SU-DHL-6 (cell line): Measurements from ENCODE around the gene MAGOH.

ENCODE experiments used
- H2AFZ ChIP-seq: fragments of 200-600 bp; sonication (generic); 2 replicates; pipeline ENCODE4 v1.6.1; 2014; ENCODE audit warnings: low read depth, mild to moderate bottlenecking, moderate library complexity, mixed read lengths, antibody characterized with exemption, low read length; ENCODE audit not compliant: severe bottlenecking
- H3F3A ChIP-seq: fragments of 200-600 bp; shearing (Covaris generic); 2 replicates; pipeline ENCODE4 v1.6.0; 2016; ENCODE audit warnings: antibody characterized with exemption, mild to moderate bottlenecking; ENCODE audit not compliant: insufficient read depth
- H3K27ac ChIP-seq: fragments of 200-600 bp; sonication (generic); 2 replicates; pipeline ENCODE4 v1.5.1; 2016; ENCODE audit warnings: low read depth, mild to moderate bottlenecking, low read length, moderate library complexity, mixed read lengths
- H3K27me3 ChIP-seq: fragments of 200-600 bp; sonication (generic), shearing (Covaris generic); 2 replicates; pipeline ENCODE4 v1.6.0; 2014; ENCODE audit warnings: mild to moderate bottlenecking, low read length
- H3K36me3 ChIP-seq: fragments of 200-600 bp; sonication (generic); 2 replicates; pipeline ENCODE4 v1.6.1; 2014; ENCODE audit warnings: mild to moderate bottlenecking, low read length, mixed read lengths
- H3K4me2 ChIP-seq: fragments of 300-600, 200-600 bp; shearing (Covaris generic), sonication (generic); 2 replicates; pipeline ENCODE4 v1.6.0; 2014; ENCODE audit warnings: low read length, low read depth, mild to moderate bottlenecking; ENCODE audit not compliant: poor library complexity, severe bottlenecking
- H3K4me3 ChIP-seq: fragments of 200-600 bp; sonication (generic); 2 replicates; pipeline ENCODE4 v1.5.1; 2014; ENCODE audit warnings: antibody characterized with exemption, low read length, mild to moderate bottlenecking, mixed read lengths; ENCODE audit not compliant: insufficient read depth, poor library complexity, severe bottlenecking
- H3K79me2 ChIP-seq: fragments of 200-600 bp; sonication (generic); 2 replicates; pipeline ENCODE4 v1.6.1; 2014; ENCODE audit warnings: mild to moderate bottlenecking, low read length, moderate library complexity; ENCODE audit not compliant: insufficient read depth
- H3K9ac ChIP-seq: fragments of 200-600 bp; sonication (generic); 2 replicates; pipeline ENCODE4 v1.7.0; 2014; ENCODE audit warnings: mild to moderate bottlenecking, low read length
- H3K9me2 ChIP-seq: fragments of 200-600 bp; sonication (generic); replicated peaks from 2 replicates; pipeline ENCODE4 v1.6.1; 2014; ENCODE audit warnings: low read length; ENCODE audit not compliant: insufficient read depth
- H3K9me3 ChIP-seq: fragments of 200-600 bp; sonication (generic); 2 replicates; pipeline ENCODE4 v1.6.1; 2014; ENCODE audit warnings: low read length, mixed read lengths; ENCODE audit not compliant: insufficient read depth
- H4K20me1 ChIP-seq: fragments of 200-600 bp; sonication (generic); 2 replicates; pipeline ENCODE4 v1.6.1; 2014; ENCODE audit warnings: low read depth, mild to moderate bottlenecking, antibody characterized with exemption, low read length, moderate library complexity, mixed read lengths
- EZH2phosphoT487 ChIP-seq: fragments of 200-600 bp; sonication (generic), shearing (Covaris generic); conservative IDR thresholded peaks from 2 replicates; pipeline ENCODE4 v1.6.1; 2018; ENCODE audit warnings: mild to moderate bottlenecking, antibody characterized with exemption, low read length, moderate library complexity, mixed read lengths
- TF ChIP-seq, protein P1 (sequence below): fragments of 200-600 bp; sonication (generic); IDR thresholded peaks from one replicate; pipeline ENCODE4 v1.5.1; 2017; ENCODE audit warnings: antibody characterized with exemption, mild to moderate bottlenecking, low read length, moderate library complexity; ENCODE audit not compliant: insufficient read depth, poor library complexity, severe bottlenecking

MAGOH gene

DNA sequence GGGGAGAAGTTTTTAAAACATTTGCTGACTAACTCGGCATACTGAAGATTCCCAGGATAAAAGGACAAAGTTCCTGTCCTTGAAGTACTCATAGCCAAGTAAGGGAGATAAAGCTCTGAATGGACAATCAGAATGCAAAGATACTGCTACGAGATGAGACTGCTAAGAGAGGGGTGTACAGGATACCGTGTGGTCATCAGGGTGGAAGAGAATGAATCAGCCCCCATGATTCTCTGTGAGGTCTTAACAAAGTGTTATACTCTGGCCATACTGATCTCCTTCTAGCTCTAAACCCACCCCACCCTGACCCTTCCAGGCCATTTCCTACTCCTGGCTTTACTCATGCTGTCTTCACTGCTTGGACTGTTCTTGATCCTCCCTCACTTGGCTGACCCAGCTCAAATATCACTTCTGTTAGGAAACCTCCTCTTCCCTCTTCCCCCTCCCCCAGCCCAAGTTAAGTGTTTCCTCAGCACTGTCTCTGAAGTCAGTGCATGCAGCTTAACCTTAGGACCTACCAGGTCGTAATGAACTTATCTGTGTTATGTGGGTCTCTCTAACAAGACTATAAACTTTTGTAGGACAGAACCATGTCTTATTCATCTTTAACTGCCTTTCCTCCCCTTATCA lies 15.8 kb upstream of the MAGOH start:
- H3K9me2 ChIP-seq: no peaks in the 10 kb centered on the region
- H3K9me3 ChIP-seq: no peaks in the 10 kb centered on the region
- no peak overlapping the region for H2AFZ ChIP-seq
- no peaks in the 10 kb centered on the region for H3K27me3 ChIP-seq
- H3K4me3 ChIP-seq: no peak overlapping the region
- TF ChIP-seq, protein P1, sequence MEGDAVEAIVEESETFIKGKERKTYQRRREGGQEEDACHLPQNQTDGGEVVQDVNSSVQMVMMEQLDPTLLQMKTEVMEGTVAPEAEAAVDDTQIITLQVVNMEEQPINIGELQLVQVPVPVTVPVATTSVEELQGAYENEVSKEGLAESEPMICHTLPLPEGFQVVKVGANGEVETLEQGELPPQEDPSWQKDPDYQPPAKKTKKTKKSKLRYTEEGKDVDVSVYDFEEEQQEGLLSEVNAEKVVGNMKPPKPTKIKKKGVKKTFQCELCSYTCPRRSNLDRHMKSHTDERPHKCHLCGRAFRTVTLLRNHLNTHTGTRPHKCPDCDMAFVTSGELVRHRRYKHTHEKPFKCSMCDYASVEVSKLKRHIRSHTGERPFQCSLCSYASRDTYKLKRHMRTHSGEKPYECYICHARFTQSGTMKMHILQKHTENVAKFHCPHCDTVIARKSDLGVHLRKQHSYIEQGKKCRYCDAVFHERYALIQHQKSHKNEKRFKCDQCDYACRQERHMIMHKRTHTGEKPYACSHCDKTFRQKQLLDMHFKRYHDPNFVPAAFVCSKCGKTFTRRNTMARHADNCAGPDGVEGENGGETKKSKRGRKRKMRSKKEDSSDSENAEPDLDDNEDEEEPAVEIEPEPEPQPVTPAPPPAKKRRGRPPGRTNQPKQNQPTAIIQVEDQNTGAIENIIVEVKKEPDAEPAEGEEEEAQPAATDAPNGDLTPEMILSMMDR: no peak
- TF ChIP-seq EZH2phosphoT487: no peak
- no peak overlapping the region for H3K9ac ChIP-seq
- H3K27ac ChIP-seq: no peak overlapping the region
- H3K36me3 ChIP-seq: peaks cover 26% of the 10 kb centered on the region
- no peaks in the 10 kb centered on the region for H3K79me2 ChIP-seq
- H3K4me2 ChIP-seq: no peak overlapping the region
- no peaks in the 10 kb centered on the region; the same call in 1 of the 2 replicates for H3F3A ChIP-seq
- no peaks in the 10 kb centered on the region for H4K20me1 ChIP-seq

DNA sequence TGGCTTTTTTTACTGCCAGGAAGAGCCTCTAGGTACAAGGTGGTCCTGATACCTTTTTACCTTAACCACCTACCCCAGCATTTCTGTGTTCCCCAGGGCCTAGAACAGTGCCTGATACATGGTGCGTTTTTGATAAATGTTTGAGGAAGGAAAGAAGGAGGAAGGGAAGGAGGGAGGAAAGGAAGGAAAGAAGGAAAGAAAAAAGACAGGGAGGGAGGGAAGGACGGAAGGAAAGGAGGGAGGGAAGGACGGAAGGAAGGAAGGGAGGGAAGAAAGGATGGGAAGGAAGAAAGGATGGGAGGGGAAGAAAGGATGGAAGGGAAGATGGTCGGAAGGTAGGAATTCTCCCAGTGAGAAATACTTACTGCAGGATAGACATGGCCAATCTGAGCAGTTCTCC lies 12.0 kb upstream of the MAGOH start:
- Histone ChIP-seq H3K36me3 (peaks cover 34% of the 10 kb centered on the region), H3K27me3 (no peaks in the 10 kb centered on the region), H3F3A (peaks cover 4% of the 10 kb centered on the region; the same call in 1 of the 2 replicates), H3K9ac (no peak overlapping the region), H3K4me2 (no peak overlapping the region), H3K79me2 (no peaks in the 10 kb centered on the region), H4K20me1 (no peaks in the 10 kb centered on the region), H3K9me2 (no peaks in the 10 kb centered on the region), H3K27ac (no peak overlapping the region), H3K9me3 (no peaks in the 10 kb centered on the region), H2AFZ (no peak overlapping the region), H3K4me3 (no peak overlapping the region)
- no peak for TF ChIP-seq EZH2phosphoT487
- TF ChIP-seq, protein P1: no peak

DNA sequence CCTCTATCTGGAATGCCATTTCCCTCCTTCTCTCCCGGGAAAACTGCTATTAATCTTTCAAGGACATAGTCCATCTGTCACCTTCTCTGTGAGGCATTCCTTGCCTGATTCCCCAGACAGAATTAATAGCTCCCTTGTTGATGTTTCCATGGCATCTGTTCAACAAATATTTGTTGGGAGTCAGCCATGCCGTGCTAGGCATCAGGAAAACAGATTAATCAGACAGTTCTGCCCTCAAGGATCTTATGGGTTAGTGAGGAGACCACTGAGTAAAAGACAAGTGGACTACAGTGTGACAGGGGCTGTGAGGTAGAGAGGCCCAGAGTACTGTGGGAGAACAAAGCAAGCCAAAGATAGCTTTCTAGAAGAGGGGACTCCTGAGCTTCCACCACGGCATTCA lies 11.4 kb upstream of the MAGOH start:
- H3K4me3 ChIP-seq: no peak overlapping the region
- no peaks in the 10 kb centered on the region for H4K20me1 ChIP-seq
- no peak overlapping the region for H2AFZ ChIP-seq
- H3K9me2 ChIP-seq: no peaks in the 10 kb centered on the region
- no peak overlapping the region for H3K9ac ChIP-seq
- H3K27me3 ChIP-seq: no peaks in the 10 kb centered on the region
- TF ChIP-seq EZH2phosphoT487: no peak
- TF ChIP-seq, protein P1: no peak
- no peak overlapping the region for H3K27ac ChIP-seq
- H3K79me2 ChIP-seq: no peaks in the 10 kb centered on the region
- H3K9me3 ChIP-seq: no peaks in the 10 kb centered on the region
- peaks cover 38% of the 10 kb centered on the region for H3K36me3 ChIP-seq
- no peak overlapping the region for H3K4me2 ChIP-seq
- H3F3A ChIP-seq: peaks cover 4% of the 10 kb centered on the region; the same call in 1 of the 2 replicates
